Measurements from ENCODE around the gene NSFL1C.

The NSFL1C gene

DNA sequence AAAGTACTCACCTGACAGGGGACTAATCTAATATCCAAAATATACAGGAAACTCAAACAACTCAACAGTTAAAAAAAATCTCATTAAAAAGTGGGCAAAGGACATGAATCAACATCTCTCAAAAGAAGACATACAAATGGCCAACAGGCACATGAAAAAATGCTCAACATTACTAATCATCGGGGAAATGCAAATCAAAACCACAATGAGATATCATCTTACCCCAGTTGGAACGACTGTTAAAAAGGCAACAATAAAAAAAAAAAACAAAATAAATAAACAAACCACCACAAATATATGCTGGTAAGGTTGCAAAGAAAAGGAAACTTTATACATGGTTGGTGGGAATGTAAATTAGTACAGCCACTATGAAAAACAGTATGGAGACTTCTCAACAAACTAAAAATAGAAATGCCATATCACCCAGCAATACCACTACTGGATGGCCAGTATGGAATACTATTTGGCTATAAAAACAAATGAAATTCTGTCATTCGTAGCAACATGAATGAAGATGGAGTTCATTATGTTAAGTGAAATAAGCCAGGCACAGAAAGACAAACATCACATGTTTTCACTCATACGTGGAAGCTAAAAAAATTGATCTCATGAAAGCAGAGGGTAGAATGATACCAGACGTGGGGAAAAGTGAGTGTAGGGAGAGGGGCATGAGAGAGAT, 17.9 kb upstream of the NSFL1C start:
- DNase-seq, result no peak

DNA sequence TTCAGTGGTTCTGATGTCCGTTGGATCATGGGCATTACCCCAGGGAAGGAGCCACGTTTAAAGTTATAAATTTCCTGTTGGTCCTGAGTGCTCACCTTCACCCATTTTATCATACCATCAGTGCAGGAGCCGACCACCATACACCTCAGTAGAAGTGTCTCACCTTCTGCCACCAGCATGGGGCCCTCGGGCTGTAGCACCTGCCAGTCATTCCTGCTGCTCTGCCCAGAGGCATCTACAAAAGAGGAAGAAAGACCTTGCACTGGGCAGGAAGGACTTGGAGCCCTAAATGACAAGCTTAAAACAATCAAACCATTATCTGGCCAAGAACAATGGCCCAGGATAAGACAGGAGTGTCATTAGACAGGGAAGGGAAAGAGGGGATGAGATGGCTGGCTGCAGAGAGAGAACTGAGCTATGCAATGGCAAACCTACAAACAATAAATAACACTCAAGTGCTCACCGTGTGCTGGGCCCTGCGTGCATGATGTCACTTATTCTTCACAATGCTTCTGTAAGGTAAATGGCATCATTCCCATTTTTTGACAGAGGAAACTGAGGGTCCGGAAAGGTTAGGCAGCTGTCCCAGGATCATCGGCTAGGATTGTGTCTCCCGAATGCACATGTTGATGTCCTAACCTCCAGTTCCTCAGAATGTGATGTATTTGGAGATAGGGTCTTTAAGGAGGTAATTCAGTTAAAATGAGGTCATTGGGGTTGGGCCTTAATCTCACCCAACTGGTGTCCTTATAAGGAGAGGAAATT, 13.4 kb upstream of the NSFL1C start:
- no peak for DNase-seq

DNA sequence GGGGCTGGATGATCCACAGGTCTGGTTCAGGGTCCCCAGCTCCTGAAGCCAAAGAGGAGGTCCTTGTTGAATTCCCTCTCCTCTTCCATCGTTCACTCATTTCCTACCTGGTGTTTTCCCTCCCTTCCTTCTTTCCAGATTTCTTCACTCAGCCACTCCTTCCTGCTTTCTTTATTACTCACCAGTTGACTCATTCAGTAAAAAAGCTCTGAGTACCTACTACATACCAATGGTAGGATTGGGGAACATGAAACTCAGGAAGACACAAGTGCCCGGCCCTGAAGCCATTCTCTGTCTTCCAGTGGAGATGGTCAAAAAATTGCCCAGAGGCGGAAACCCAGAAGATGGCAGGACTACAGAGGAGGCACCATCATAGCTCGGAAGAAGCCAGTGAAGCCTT, 11.9 kb upstream of the NSFL1C start:
- no peak for DNase-seq

DNA sequence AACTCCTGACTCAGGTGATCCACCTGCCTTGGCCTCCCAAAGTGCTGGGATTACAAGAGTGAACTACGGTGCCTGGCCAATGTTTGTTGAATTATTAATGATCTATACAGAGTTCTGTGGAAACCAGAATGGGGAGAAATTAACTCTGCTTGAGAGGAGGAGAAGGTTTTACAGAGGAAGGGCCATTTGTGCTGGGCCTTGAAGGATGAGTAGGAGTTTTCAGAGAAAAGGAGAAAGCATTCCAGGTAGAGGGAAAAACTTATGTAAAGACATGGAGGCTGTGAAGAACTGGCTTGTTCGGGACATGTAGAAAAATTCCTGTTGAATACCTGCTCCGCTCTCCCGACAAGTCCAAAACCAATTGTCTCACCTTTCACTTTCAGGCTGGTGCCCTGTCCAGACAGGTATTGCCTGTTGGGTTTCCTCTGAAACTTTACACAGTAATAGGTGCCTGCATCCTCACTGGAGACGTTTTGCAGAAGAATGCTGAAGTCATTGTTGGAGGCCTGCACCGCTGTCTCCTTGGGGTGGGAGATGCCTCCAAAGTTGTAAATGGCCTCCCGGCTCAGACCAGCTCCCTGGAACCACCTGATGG, 11.3 kb upstream of the NSFL1C start:
- no peak for DNase-seq

DNA sequence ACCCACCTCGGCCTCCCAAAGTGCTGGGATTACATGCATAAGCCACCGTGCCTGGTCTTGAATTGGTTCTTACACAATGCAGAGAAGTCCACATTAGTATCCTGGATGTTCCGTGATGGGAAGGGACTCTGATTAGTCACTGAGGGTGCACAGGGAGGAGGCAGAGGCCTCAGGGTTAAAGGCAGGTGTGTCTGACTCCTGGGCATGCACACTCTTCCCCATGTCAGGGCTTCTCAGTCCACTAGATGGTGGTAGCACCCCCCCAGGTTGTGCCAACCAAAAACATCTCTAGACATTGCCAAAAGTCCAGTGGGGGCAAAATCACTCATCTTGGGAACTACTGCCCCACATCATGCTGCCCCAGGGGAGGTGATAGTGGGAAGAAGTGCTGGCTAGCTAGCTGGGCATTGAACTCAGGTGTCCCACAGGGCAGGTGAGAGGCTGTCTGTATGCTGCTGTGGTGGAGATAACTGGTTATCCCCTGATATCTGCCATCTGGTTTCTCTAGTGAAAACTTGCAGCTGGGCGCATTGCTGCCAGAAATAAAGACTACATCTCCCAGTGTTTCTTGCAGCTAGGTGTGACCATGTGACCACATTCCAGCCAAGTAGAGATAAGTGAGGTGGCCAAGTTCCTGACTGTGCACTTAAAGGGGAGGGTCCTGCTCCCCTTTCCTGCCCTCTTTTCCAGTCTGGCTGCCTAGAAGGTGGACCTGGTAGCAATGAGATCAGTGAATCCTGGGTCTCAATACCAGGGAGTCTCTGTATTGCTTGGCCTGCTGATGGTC, 8.4 kb upstream of the NSFL1C start:
- no peak for DNase-seq

DNA sequence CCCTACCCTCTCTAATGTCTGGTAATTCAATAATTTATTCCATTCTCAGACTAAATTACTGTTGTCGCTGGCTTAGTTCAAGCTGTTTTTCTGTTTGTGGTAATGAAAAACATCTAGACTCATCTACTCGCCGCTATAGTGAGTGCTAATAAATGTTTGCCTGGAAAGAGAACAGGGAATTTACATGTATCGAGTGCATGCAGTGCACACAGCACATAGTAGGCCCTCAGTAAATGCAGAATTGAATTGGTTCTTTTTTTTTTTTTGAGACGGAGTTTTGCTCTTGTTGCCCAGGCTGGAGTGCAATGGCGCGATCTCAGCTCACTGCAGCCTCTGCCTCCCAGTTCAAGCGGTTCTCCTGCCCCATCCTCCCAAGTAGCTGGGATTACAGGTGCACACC, 7.7 kb upstream of the NSFL1C start:
- no peak for DNase-seq

DNA sequence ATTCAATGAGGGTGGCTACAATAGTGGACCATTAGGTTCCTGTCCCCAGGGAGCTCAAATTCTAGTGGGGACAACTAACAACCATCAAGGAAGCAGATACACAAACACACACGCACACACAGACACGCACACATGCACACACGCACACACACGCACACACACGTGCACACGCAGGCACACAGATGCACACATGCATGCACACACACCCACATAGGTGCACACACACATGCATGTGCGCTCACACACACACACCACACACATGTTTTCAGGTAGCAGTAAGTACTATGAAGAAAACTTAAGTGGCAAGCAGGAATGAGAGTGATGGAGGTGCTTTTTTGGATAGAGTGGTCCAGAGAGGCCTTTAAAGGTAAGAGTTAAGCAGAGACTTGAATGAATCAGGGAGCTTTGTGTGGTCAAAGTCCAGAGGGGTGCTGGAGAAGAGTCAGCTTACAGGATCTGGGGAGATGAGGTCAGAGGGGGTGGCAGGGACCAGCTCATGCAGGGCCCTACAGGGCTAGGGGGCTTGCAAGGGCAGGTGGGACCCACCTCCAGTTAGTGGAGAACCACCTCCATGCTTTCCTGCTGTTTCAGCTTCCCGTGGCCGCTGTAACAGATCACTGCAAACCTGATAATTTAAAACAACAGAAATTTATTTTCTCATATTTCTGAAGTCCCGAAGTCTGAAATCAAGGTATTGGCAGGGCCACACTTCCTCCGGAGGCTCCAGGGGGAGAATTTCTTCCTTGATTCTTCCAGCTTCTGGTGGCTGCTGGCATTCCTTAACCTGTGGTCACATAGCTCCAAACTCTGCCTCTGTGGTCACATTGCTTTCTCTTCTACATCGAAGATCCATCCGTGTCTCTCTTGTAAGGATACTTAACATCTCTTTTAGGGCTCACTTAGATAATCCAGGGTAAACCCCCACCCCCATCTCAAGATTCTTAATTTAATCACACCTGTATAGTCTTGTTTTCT, 6.9 kb upstream of the NSFL1C start:
- no peak for DNase-seq

DNA sequence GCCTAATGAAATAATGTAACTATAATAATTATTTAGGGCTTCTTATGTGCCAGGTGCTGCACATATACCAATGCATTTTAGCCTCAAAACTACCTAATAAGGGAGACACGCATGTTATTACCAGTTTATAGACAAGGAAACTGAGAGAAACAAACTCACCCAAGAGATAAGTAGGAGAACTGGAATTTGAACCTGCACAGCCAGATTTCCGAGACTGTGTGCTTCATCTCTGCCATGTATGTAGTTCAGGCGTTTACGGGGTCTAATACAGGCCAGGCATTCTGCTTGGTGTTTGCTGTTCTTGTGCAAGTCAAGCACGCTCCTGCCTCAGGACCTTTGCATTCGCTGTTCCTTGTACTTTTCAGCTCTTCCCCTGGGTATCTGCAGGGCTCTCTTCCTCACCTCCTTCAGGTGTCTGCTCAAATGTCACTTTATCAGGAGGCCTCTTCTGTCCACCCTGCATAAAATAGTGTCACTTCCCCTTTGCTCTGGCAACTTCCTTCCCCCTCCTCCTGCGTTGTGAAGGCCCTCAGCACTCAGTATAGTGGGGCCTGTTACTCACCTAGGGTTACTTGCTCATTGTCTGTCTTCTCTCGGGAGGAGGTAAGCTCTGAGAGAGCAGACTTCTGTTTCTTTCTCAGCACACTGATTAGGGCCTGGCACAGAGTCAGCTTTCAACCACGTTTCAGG, 6.1 kb upstream of the NSFL1C start:
- DNase-seq, result no peak

DNA sequence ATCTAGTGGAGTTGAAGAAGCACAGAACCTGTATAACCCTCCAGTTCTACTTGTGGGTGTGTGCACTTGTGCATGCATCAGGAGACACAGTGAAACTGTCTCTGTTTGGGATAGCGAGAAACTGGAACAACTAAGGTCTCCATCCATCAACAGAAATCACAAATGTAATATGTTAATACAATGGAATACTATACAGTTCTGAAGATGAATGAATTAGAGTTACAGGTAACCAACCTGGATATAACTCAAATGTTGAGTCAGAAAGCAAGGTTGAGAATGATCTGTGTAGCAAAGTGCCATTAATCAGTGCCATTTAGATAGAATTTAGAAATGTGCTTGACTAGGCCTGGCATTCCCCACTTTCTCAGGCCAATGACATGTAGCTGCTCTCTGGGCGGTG, 4.6 kb upstream of the NSFL1C start:
- no peak for DNase-seq

DNA sequence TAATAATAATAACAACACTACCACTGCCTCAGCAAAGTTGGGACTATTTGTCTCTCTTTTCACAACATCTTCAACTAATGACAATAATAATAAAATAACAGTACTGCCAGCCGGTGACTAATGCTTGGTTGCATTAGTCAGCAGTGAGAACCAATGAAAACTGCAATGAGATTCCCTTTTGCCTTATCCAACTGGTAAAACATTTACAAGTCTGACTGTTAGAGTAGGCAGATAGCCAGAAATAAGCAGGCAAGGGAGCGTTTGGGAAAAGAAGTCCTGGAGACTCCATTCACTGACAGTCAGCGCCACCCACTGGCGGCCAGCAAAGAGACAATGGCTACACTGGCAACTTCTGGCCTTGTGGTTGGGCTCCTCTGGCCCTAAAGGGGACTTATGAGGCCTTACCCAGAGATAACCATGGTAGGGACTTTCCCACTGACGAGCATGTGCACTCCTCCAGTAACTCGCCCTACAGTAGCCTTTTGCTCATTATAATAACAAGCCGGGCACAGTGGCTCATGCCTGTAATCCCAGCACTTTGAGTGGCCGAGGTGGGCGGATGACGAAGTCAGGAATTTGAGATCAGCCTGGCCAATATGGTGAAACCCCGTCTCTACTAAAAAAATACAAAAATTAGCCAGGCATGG, 3.4 kb upstream of the NSFL1C start:
- no peak for DNase-seq

DNA sequence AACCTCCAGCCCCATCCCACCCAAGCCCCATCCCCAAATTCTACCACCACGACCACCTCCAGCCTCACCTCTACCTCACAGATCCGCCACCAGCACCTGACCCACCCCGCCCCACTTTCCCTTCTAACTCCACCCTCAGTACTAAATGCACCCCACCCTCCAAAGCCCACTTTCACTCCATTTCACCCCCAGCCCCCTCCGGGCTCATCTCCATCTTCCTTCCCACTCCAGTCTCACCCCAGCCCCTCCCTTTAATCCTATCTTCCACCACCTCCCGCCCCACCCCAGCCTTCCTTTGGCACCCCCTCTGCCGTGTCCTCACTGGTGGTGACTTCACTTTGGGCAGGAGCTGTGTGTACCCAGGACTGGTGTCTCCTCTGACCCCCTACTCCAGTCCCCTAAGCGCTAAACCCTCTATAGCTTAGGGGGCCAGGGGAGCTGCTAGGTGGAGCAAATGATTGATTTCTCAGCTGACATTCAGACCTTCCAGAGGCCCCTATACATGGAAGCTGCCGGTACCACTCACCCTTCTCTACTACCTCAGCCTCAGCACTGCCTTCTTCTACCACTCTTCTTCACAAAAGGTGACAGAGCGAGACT, 2.8 kb upstream of the NSFL1C start:
- DNase-seq, result no peak

DNA sequence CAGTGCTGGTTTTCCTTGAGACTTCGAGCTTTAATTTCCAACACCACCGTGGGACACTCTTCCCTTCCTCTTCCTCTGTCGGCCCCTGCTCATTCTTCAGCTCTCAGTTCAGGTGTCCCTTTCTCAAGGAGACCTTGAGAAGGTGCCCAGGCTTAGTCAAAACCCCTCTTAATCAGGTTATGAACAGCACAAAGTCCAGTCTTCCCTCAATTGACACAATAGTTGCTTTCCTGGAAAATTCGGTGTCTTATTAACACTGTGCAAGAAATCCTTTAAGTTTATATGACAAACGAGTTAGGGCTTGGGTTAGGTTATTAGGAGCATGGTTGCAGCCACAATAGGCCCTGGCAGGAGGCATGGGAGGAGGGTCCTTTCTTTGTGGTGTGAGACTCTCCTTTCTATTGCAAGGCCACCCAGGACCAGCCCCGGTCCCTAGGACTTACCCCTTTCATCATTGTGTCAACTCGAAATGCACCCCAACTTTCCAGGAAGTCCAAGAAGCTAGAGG, 1.5 kb upstream of the NSFL1C start:
- DNase-seq, result no peak

DNA sequence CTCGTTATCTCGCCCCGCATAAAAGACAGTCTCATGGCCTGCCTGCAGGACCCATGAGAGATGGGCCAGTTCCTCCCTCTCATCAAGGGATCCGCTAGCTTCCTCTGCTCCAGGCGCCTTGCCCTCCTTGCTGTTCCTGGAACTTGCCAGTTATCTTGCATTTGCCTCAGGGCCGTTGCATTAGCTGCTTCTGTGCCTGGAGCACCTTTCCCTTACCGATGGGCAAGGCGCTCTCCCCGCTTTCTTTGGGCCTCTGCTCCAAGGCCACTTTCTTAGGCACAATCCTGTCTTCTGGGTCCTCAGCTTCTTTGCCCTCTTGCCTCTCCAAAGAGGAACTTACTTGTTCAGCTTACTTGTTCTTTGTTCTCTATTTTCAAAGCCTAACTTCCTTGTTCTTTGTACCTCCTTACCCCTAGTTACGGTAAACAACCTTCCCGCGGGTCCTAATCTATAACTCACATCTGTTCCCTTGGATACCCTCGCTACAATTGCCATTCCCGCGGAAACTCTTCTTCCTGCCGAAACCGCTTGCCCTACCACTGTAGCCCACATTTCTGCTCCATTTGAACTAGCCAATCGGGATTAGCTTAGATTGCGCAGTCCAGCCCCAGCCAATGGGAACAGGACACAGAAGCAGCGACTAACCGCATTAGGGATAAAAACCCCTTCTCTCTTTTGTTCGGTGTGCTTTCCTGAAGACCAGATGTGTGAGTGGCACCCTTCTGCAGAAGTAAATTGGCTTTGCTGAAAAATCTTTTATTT, 887 bp upstream of the NSFL1C start:
- no peak for DNase-seq

DNA sequence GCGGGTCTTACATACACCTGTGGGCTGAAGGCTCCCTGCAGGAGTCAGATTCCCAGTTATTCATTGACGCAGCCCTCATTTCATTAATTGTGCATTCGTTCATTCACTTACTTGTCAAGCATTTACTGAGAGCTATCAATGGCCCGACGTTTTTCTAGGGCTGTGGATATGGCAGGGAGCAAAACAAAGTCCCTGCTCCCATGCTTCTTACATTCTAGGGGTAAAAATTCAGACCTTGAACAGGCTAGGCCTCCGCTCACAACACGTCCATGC, 369 bp upstream of the NSFL1C start:
- DNase-seq, result no peak

DNA sequence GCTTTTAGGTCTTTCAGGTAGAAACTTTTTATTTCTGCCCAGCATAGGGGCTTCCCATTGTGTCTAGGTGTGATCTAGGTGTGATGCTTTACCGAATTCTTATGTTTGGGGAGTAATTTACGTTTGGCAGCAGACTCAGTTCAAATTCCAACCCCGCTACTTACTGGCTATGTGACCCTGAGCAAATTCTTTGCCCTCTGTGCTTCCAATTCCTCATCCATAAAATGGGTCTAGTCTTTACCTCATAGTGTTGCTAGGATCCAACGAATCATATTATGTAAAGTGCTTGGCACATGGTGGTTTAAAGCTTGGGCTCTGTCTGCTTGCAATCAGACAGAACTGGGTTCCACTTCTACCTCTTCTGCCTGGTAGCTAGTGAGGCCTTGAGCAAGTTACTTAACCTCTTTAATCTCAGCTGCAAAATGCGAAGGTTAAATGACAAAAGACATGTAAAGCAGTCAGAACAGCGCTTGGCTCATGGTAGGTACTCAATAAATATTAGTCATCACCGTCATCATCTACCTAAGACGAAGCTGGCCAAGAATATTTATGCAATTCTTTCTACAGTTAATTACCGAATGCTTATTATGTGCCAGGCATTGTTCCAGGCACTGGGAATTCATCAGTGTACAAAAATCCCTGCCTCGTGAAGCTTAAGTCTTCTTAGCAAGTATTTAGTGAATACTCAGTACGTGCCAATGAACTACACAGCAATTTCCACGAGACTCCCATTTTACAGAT, 1.0 kb downstream of the NSFL1C start:
- DNase-seq, result no peak

DNA sequence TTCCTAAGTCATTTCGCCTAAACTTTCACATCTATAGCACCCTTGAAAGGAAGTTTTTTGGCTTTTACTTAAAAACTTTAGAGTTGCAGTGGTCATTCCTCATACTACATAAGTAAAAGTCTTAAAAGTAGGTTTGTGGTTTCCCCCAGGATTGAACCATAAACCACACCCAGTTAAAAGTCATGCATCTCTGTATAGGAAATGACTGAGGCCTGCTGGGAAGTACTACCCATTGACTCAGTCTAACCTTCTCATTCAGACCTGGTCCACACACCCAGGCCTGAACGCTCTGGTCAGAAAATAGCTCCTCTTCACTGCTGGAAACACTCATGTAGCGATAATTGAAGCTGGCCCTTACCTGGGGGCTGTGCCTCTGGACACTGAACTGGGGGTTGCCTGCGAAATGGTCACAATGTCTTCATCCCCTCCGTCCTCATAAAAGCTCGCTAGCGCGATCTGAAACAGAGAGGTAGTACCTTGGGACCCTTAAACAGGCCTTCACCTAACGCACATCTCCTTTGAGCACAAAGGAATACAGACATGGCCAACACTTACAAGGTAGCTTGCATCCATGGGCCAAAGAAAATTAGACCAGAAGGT, 2.6 kb downstream of the NSFL1C start:
- no peak for DNase-seq

DNA sequence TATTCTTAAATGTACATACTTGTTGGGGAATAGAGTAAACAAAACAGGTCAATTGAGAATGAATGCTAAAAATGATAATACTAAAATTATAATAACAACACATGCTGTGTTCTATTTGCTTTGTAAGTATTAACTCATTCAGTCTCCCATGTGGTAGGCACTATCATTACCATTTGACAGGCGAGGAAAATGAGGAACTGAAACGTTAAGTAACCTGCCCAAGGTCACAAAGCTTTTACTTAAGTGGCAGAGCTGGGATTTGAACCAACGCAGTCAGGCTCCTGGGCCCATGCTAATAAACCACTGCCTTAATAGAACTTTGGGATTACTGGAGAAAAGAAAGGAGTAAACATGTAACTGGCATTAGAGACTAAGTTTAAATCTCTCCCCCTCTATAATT, 3.8 kb downstream of the NSFL1C start:
- DNase-seq, result no peak

DNA sequence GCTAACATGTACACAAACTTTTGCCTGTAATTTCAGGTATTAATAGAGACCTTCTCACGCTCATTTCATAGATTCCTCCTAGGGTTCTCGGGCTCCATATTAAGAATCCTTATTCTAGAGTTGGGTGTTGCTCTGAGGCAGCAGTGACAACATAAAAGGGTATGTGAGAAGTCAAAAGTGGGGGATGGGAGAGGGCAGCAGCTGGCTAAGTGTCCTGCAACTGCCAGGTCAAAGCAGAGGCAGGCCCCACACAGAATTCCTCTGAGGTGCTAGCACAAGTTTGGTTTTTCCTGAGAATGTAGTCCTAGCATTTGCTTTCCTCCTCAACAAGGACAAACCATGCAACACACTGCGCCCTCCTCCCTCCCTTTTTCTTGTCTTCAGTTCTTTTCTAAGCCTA, 4.6 kb downstream of the NSFL1C start:
- DNase-seq, result no peak

DNA sequence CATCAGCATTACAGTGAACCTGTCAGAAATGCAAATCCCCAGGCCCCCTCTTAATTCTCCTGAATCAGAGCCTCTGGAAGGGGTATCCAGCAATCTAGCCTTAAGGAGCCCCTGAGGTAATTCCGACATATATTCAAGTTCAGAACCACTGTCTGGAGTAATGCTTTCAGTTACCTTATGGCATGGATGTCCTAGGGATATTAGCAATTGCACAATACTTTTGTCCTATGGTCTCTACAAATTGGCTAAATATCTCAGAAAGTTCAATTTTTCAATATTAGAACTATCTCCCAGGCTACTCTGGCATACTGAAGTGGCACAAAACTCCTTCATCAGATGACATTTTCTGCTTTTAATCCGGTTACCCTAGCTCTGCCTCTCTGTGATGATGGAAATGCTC, 6.4 kb downstream of the NSFL1C start:
- DNase-seq, result no peak

Measured in stimulated activated CD4-positive, alpha-beta T cell treated with anti-CD3 and anti-CD28 coated beads, Interleukin-12 subunit alpha, Interleukin-12 subunit beta, amount 100 ng/mL, for 4 hours (primary cell).